ENCODE results near the gene ADSS1. TPM values are rescaled to one million over a fixed set of nuclear protein-coding genes. Genes with fewer than 3 reads are reported as not detected.

ADSS1 gene
- total and polyA plus RNA-seq, 4 donors = 1.8 to 18.8 (median 12.2) TPM

GRCh38 chr14:104697892-104698583 lies 26.0 kb upstream of the ADSS1 start:
- Histone ChIP-seq H3K4me3 (ENCODE audit: low read depth in 1 of 3, low read length in 3 of 3) (no peak overlapping the region), H3K27me3 (ENCODE audit: control insufficient read depth in 4 of 4, insufficient read depth in 4 of 4, low read length in 3 of 4) (no peaks in the 10 kb centered on the region), H3K27ac (ENCODE audit: low read depth in 1 of 2, low read length in 2 of 2) (no peak overlapping the region), H3K9me3 (ENCODE audit: control insufficient read depth in 4 of 4, low read length in 3 of 4) (no peaks in the 10 kb centered on the region), H3K9ac (ENCODE audit: low read depth in 1 of 2, low read length in 2 of 2) (no peak overlapping the region), H3K36me3 (ENCODE audit: control insufficient read depth in 4 of 4, insufficient read depth in 3 of 4, low read depth in 1 of 4, low read length in 3 of 4) (peaks cover 0 to 16% (median 6%) of the 10 kb centered on the region in 4 donors), H3K4me1 (ENCODE audit: control insufficient read depth in 4 of 4, insufficient read depth in 4 of 4, low read length in 3 of 4) (peaks cover 22 to 62% (median 44%) of the 10 kb centered on the region in 4 donors)
- TF ChIP-seq REST (IDR thresholded peaks at IDR 0.05) = no peak
- no peak for TF ChIP-seq TAF1 (conservative IDR thresholded peaks at IDR 0.05)
- no peak for TF ChIP-seq FOXA1 (IDR thresholded peaks at IDR 0.05)
- TF ChIP-seq FOXA2 (IDR thresholded peaks at IDR 0.05) = no peak
- TF ChIP-seq, protein P1, sequence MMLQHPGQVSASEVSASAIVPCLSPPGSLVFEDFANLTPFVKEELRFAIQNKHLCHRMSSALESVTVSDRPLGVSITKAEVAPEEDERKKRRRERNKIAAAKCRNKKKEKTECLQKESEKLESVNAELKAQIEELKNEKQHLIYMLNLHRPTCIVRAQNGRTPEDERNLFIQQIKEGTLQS (IDR thresholded peaks at IDR 0.05) = no peak
- TF ChIP-seq NR2F2 (IDR thresholded peaks at IDR 0.05) = no peak
- TF ChIP-seq HNF4A (conservative IDR thresholded peaks at IDR 0.05) = no peak
- no peak for TF ChIP-seq GABPA (IDR thresholded peaks at IDR 0.05 in 1 of 2, conservative IDR thresholded peaks at IDR 0.05 in 1 of 2)
- TF ChIP-seq, protein P2, sequence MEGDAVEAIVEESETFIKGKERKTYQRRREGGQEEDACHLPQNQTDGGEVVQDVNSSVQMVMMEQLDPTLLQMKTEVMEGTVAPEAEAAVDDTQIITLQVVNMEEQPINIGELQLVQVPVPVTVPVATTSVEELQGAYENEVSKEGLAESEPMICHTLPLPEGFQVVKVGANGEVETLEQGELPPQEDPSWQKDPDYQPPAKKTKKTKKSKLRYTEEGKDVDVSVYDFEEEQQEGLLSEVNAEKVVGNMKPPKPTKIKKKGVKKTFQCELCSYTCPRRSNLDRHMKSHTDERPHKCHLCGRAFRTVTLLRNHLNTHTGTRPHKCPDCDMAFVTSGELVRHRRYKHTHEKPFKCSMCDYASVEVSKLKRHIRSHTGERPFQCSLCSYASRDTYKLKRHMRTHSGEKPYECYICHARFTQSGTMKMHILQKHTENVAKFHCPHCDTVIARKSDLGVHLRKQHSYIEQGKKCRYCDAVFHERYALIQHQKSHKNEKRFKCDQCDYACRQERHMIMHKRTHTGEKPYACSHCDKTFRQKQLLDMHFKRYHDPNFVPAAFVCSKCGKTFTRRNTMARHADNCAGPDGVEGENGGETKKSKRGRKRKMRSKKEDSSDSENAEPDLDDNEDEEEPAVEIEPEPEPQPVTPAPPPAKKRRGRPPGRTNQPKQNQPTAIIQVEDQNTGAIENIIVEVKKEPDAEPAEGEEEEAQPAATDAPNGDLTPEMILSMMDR (IDR thresholded peaks at IDR 0.05; ENCODE audit: low read depth, low read length, missing input control) = no peak
- TF ChIP-seq JUND (IDR thresholded peaks at IDR 0.05) = no peak
- TF ChIP-seq YY1 (IDR thresholded peaks at IDR 0.05) = no peak
- no peak for TF ChIP-seq ZBTB33 (IDR thresholded peaks at IDR 0.05)
- no peak for TF ChIP-seq RXRA (IDR thresholded peaks at IDR 0.05)
- TF ChIP-seq SP1 (IDR thresholded peaks at IDR 0.05) = no peak
- TF ChIP-seq HNF4G (IDR thresholded peaks at IDR 0.05) = no peak
- TF ChIP-seq, protein P3, sequence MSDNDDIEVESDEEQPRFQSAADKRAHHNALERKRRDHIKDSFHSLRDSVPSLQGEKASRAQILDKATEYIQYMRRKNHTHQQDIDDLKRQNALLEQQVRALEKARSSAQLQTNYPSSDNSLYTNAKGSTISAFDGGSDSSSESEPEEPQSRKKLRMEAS (IDR thresholded peaks at IDR 0.05) = no peak
- TF ChIP-seq RAD21 (IDR thresholded peaks at IDR 0.05) = no peak
- no peak for DNase-seq (ENCODE audit: low spot score)
- WGBS = 80% methylated on average over 19 of the region's 19 CpGs
